Upper lobe of left lung (tissue), 4 donors: Measurements from ENCODE around the gene ANGPT4.

Experiments used
- EP300 ChIP-seq, 4 donors: sonication (generic); formaldehyde crosslinking; IDR thresholded peaks; one replicate each; pipeline ENCODE4 v1.5.1; 2017; ENCODE audit warnings: antibody characterized with exemption in 4 of 4, control low read depth in 2 of 4
- POLR2A ChIP-seq, 4 donors: fragments of 450-650 bp; IDR thresholded peaks; one replicate each; pipeline ENCODE4 v1.5.1; 2016 to 2017; ENCODE audit warnings: antibody characterized with exemption in 4 of 4, mild to moderate bottlenecking in 2 of 4
- POLR2AphosphoS5 ChIP-seq, 2 donors: sonication (generic); formaldehyde crosslinking; IDR thresholded peaks; one replicate each; pipeline ENCODE4 v1.5.1; 2017; ENCODE audit warnings: antibody characterized with exemption in 2 of 2
- TF ChIP-seq, protein P1 (sequence below), 6 experiments: fragments of 450-650 bp in 4 of 6; fragments of 200-600 bp in 2 of 6; sonication (generic) in 2 of 6; IDR thresholded peaks; one replicate each; pipeline ENCODE4 v1.5.1; 2016 to 2019; ENCODE audit warnings: antibody characterized with exemption in 6 of 6

DNA sequence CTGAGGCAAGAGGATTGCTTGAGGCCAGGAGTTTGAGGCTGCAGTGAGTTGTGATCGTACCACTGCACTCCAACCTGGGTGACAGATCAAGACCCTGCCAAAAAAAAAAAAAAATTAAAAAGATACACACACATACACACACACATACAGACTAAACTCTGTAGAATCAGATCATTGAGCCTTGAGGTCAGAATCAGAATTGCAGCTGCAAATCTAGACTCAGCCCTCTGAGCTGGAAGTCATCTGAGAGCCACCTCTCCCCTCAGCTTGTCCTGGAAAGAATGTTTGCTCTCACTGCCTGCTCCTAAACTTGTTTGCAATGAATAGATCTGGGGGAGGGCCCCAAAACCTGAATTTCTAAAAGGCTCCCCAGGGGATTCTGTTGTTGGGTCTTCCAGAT, 41.4 kb upstream of the ANGPT4 start:
- TF ChIP-seq POLR2A (IDR thresholded peaks at IDR 0.05) (no peak), EP300 (IDR thresholded peaks at IDR 0.05) (no peak), POLR2AphosphoS5 (IDR thresholded peaks at IDR 0.05) (no peak)
- TF ChIP-seq, protein P1, sequence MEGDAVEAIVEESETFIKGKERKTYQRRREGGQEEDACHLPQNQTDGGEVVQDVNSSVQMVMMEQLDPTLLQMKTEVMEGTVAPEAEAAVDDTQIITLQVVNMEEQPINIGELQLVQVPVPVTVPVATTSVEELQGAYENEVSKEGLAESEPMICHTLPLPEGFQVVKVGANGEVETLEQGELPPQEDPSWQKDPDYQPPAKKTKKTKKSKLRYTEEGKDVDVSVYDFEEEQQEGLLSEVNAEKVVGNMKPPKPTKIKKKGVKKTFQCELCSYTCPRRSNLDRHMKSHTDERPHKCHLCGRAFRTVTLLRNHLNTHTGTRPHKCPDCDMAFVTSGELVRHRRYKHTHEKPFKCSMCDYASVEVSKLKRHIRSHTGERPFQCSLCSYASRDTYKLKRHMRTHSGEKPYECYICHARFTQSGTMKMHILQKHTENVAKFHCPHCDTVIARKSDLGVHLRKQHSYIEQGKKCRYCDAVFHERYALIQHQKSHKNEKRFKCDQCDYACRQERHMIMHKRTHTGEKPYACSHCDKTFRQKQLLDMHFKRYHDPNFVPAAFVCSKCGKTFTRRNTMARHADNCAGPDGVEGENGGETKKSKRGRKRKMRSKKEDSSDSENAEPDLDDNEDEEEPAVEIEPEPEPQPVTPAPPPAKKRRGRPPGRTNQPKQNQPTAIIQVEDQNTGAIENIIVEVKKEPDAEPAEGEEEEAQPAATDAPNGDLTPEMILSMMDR (IDR thresholded peaks at IDR 0.05): peak in 1 of 6 experiments; percentile 17
